GM12878 (cell line): ENCODE measurements around the gene IFRD2.

ENCODE experiments used
- ASH2L ChIP-seq: fragments of 300-600, 200-600 bp; sonication (generic); IDR thresholded peaks from 2 replicates; pipeline ENCODE4 v1.6.1; 2017; ENCODE audit warnings: low read depth, mild to moderate bottlenecking, borderline replicate concordance
- BHLHE40 ChIP-seq, 2 experiments: fragments of 450-650 bp in 1 of 2; IDR thresholded peaks; 2 replicates each; pipeline ENCODE4 v1.6.1; 2011 to 2017; ENCODE audit warnings: low read depth in 2 of 2, borderline replicate concordance in 1 of 2, improper control_type of control experiment in 1 of 2, low read length in 1 of 2, mild to moderate bottlenecking in 1 of 2
- CBX5 ChIP-seq: sonication (generic); IDR thresholded peaks from 2 replicates; pipeline ENCODE4 v1.6.1; 2016; ENCODE audit warnings: low read depth, moderate library complexity, mild to moderate bottlenecking, inconsistent platforms
- CTCF ChIP-seq, 3 experiments: IDR thresholded peaks in 2 of 3; conservative IDR thresholded peaks in 1 of 3; 2 replicates each; pipeline ENCODE4 v1.5.1; 2011; ENCODE audit warnings: low read depth in 3 of 3, low read length in 3 of 3, mild to moderate bottlenecking in 3 of 3, control low read depth in 2 of 3, moderate library complexity in 2 of 3, inconsistent platforms in 1 of 3, mixed read lengths in 1 of 3; ENCODE audit not compliant: control insufficient read depth in 2 of 3, insufficient read depth in 1 of 3; ENCODE audit errors: extremely low read depth in 1 of 3
- EP300 ChIP-seq, 2 experiments: fragments of 150-350 bp in 1 of 2; IDR thresholded peaks; 2 replicates each; pipeline ENCODE4 v1.6.1; 2011 to 2012; ENCODE audit warnings: low read depth in 2 of 2, low read length in 2 of 2, borderline replicate concordance in 1 of 2, improper control_type of control experiment in 1 of 2, inconsistent platforms in 1 of 2; ENCODE audit not compliant: control insufficient read depth in 1 of 2
- MYC ChIP-seq: IDR thresholded peaks from 2 replicates; pipeline ENCODE4 v1.6.1; 2011; ENCODE audit warnings: mild to moderate bottlenecking, low read length, moderate library complexity, inconsistent platforms; ENCODE audit not compliant: insufficient read depth, insufficient replicate concordance, insufficient read length, severe bottlenecking
- NR2C2 ChIP-seq: IDR thresholded peaks from 2 replicates; pipeline ENCODE4 v1.6.1; 2011; ENCODE audit warnings: borderline replicate concordance, low read depth; ENCODE audit not compliant: control insufficient read depth, insufficient read length
- POLR2A ChIP-seq: IDR thresholded peaks from 2 replicates; pipeline ENCODE4 v1.6.1; 2011; ENCODE audit warnings: low read depth, mild to moderate bottlenecking, low read length
- REST ChIP-seq: IDR thresholded peaks from 2 replicates; pipeline ENCODE4 v1.6.1; 2012; ENCODE audit warnings: mild to moderate bottlenecking, low read depth, low read length
- SIN3A ChIP-seq: IDR thresholded peaks from 2 replicates; pipeline ENCODE4 v1.6.1; 2012; ENCODE audit warnings: low read depth, low read length, improper control_type of control experiment
- SREBF2 ChIP-seq: IDR thresholded peaks from 2 replicates; pipeline ENCODE4 v1.6.1; 2012; ENCODE audit warnings: mild to moderate bottlenecking, low read length
- ZNF592 ChIP-seq: fragments of 450-650 bp; IDR thresholded peaks from 2 replicates; pipeline ENCODE4 v1.6.1; 2017; ENCODE audit warnings: mild to moderate bottlenecking, moderate library complexity

- TF ChIP-seq BHLHE40 (IDR thresholded peaks at IDR 0.05; ENCODE audit: borderline replicate concordance in 1 of 2, low read depth in 2 of 2, low read length in 1 of 2) (no peak), REST (no peak), CTCF (IDR thresholded peaks at IDR 0.05 in 2 of 3, conservative IDR thresholded peaks at IDR 0.05 in 1 of 3; ENCODE audit: control insufficient read depth in 2 of 3, extremely low read depth in 1 of 3, insufficient read depth in 1 of 3, low read depth in 3 of 3, low read length in 3 of 3) (peak; percentile 77 to 83 (median 80)), EP300 (IDR thresholded peaks at IDR 0.05; ENCODE audit: borderline replicate concordance in 1 of 2, control insufficient read depth in 1 of 2, low read depth in 2 of 2, low read length in 2 of 2) (no peak), POLR2A (no peak), CBX5 (no peak), SREBF2 (no peak), MYC (no peak), SIN3A (no peak), ZNF592 (no peak), NR2C2 (no peak), ASH2L (no peak)
These were observed 32.3 kb upstream of the IFRD2 start for GRCh38 chr3:50324351-50325112.
